ENCODE measurements around the gene CFAP221.

Gene CFAP221

DNA sequence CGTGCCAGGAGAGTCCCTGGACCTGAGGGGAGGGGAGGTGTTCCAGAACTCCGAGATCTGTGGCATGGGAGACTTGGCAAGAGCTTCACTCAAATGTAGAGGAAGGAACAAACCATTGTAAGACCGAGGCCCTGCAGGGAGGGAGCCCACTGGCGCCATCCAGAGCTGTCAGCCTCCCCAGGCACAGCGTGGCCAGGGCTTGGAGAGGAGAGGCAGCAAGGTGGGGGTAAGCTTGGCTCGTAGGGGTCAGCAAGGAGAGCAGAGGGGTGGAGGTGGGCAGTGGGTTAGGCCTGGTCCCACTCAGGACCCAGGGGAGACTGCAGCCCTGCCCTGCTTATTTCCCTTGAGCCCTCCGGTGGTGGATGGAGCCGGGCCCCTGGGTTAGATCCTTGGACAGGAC lies 138.3 kb downstream of the CFAP221 start:
- DNase-seq, result no peak

DNA sequence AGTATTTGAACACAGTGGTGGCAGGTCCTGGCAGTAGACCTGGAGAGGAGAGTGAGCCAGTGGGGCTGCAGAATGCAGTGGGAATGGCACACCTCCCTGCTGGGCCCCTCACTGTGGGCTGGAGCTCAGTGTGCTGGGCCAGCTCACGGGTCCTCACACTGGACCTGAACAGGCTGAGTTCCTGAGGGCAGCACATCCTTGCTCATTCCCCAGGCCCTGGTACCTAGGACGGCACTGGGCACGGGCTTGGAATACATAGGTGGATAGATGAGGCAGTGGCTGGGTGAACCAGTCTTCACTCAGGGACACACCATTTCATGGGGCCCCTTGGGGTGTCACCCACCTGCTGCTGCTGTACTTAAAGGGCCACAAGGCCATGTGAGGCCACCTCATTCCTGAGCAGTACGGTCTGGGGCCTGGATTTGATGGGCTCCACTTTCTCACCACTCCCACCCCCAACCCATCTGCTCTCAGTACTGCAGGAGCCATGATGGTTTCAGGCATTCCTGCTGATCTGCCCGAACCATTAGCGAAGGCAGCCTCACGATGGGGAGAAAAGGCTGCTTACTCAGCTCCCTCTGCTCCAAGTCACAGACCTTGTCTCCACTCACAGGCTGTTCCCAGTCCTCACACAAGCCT lies 138.9 kb downstream of the CFAP221 start:
- no peak for DNase-seq

DNA sequence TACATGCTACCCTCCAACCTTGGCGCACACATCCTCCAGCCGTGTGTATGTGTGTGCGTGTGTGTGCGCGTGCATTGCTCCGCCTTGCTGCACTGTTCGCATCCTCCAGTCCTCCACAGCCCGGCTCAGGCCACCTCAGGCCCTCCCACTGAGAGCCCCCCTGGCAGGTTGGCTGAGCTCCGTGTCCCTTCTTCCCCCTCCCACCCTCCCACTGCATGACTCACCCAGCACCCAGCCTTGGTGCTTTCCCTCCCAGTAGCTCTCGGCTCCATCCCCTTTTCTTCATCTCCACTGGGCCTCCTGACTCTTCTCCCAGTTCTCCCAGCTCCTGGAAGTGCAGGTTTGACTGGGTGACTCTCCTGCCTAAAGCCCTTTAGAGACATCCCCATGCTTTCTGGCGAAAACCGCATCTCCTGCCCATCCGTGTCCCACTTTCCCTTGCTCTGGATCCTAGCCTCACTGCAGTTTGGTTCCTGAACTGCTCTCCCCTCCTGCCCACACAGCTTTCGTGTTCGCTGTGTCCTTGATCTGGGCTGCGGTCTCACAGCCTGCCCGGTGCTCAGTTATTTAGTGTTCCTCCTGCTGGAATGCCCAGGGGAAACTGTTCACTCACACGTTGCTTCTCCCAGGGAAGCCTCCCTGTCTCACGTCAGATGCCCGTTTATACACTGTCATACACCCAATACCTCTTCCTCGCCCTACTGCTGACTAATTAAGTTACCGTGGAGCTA lies 139.6 kb downstream of the CFAP221 start:
- no peak for DNase-seq

DNA sequence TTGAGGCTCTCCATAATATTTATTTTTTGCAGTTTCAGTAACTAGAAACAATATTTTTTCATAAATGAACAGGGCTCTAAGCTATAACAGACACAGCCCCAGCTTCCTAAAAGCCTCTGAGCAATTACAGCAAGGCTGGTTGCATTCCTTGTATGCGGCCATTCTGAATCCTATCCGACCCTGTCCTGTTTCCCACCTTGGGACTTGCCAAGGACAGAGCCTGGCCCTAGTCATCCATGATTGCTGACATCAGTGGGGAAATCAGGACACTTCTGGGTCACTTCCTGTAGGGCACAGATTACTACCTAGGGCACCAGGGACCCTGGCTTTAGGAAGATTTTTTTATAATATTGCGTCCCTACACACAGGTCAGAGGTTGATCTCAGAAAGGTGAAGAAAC lies 140.3 kb downstream of the CFAP221 start:
- DNase-seq, result no peak

DNA sequence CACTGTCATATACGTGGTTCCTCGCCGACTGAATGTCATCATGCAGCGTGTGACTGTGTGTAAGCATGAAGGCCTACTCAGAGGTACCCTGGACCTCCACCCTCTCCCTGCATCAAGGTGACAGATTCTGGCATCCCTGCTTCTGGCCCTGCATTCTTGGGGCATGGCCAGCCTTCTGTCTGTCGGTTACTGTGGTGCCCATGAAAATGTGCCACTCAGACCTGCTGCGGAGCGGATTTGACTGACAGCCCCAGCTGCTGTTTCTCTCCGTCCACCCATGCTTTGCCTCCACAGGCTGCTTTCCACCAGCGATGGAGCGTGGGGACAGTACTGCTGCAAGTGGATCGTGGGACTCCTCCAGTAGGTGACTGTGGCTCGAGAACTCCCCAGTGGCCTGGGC lies 144.4 kb downstream of the CFAP221 start:
- no peak for DNase-seq

DNA sequence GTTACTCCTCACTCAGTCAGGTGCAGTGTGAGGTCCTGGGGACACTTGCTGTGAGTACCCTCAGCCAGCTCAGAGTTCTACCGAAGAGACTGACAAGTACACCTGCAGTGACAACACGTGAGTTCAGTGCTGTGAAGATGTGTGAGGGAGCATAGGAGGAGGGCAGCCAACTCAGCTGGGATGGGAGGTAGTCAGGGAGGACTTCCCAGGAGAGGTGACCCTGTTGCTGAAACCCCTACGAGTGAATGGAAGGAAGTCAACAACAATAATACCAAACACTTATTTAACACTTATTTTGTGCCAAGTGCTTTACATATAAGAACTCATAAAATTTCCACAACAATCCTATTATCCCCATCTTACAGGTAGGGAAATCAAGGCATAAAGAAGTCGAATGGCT lies 145.0 kb downstream of the CFAP221 start:
- no peak for DNase-seq

DNA sequence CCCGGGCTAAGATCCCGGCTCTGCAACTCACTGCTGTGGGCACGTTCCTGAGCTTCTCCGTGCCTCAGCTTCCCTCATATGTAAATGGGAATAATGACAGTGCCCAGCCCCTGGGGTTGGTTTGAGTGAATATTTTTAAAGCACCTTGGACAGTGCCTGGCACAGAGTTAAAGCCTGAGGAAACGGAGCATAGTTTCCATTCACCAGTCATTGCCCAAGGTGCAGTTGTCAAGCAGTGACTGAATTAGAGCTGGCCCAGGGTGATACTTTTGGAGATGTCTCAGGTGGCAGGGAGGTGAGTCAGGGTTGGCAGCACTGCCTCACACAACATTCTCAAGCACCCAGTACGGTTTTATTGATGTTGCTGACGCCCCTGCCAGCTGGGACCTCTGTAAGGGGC lies 146.9 kb downstream of the CFAP221 start:
- no peak for DNase-seq

DNA sequence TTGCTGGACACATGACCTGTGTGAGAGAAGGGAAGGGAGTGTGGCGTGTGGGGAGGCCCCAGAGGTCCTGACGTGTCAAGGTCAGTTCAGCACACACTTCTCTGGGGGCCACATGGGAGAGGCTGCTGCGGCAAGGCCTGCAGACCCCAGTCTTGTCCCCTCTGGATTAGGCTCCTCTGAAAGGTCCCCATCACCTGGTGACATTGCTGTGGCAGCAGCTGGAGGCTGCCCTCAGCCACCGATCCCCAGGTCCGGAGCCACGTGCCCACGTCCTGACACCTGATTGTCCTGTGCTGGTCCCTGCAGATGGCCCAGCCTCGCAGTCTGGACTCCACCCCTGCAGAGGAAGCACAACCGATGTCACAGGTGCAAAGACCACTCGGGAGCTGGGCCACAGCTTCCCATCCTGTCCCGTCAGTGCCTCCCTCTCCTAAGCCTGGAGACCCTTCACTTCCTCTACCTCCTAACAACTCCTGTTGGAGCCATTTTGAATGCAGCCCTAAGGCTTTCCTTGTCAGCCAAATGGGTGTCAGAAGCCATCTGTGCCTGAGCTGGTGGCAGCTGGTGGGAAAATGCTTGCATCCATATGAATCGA lies 147.5 kb downstream of the CFAP221 start:
- DNase-seq, result no peak

DNA sequence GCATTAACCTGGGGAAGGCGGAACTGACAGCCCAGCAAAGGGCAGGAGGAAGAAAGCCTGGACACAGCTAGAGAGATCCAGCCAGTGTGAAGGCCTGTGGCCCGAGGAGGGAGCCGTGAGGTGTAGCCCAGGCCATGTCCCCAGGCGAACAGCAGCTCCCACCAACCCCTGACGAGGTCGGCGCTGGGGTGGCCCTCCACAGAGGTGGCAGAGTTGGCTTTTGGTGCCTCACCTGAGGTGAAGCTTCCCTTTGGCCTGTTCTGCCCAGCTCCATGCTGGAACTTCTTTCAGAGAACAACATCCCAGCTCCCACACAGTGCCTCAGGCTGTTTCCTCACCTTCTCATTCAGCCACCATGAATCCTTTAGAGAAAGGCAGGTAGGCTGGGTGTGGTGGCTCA lies 148.1 kb downstream of the CFAP221 start:
- no peak for DNase-seq

DNA sequence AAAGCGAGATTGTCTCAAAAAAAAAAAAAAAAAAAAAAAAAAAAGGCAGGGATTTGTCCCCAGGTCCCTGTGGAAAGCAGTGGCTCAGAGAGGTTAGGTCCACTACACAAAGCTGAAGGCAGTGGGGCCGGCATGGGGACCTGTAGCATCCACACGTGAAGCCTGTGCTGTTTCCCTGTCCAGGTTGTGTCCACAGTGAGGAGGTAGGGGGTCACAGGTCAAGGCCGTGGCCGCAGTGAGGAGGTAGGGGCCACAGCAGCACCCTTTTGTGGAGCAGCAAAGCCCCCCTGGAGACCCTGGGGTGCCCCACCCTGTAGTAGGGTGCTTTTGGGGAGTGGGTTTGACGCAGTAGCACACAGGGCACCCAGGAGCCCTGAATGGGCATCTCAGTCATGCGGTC lies 148.7 kb downstream of the CFAP221 start:
- DNase-seq, result no peak

DNA sequence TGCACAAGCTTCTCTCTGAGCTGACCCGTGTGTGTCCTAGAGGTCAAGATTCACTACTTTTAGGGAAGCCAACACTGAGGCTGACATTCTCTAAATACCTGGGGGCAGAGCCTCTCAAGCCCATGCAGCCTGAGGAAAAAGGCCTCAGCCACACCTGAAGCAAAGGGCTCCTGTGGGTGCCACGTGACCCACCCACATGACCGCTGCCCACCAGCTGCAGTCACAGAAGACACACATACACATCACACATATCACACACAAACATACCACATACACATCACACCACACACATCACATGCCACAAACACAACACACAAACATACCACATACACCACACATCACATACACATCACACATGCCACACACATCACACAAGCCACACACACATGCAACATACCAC lies 149.3 kb downstream of the CFAP221 start:
- DNase-seq, result no peak

DNA sequence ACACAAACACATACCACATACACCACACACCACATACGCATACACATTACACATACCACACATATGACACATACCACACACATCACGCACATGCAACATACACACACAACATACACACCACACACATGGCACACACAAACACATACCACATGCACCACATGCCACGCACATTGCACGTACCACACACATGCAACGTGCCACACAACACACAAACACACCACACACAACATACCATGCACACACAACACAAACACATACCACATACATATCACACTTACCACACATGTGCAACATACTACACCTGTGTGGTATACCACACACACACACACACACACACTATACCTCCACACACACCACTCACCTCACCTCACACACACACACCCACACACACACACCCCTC lies 149.7 kb downstream of the CFAP221 start:
- DNase-seq, result no peak

DNA sequence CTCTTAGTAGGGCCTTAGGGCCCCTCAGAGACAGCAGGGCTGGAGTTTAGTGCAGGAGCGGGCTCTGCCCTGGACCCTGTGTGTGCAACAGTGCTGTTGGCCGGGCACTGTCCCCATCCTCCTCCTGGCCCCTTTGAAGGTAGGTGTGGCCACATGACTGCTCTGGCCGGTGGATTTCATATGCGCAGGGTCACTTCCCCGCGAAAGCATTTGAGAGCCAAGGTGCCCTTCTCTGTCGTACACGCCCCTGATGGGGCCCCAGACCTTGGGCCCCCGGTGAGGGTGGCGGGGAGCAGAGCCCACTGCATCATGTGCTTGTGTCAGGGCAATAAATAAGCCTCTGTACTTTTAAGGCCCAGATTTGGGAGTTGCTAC lies 150.2 kb downstream of the CFAP221 start:
- no peak for DNase-seq

DNA sequence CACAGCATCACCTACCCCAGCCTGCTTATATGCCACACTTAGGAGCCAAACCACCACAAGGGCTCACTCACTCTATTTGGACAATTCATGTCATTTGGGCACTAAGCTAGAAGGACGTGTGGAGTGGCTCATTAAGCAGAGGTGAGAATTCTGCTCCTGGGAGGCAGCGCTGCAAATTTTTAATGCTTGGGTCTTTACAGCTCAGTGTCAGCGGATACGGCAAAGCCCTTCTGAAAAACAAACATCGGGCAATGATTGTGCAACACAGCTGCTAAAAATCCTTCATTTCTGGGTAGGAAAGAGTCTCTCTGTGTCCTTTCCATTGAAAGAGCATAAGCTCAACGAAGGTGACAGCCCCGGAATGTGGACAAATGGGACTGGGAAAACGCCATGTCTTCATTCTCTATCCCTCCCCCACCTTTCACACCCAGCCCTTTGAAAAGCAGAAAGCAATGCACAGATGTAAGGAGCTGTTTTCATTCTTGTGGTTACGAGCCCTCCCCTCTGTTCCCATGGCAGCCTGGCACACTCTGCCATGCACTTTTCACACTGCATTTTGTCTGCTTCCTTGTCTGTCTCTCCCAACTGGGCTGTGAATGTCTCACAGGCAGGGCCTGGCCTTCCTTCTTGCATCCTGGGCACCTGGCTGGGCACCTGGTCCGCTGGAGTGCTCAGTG lies 150.7 kb downstream of the CFAP221 start:
- no peak for DNase-seq

DNA sequence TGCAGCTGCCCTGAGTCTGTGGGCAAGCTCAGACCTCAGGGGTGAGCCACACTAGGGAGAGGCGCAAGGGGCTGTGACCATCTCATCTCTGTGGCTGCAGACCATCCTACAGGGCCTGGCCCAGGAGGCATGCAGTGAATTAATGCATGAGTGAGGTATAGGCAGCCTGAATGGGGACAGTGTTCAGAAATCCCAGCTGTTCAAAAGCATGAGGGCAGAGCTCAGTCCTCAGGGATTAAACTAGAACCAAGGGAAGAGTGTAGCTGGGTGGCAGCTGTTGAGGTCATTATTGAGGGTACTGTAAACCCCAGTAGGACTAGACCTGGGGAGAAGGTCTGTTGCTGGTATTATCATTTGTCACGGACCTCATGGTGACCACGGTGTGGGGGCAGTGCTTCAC lies 151.8 kb downstream of the CFAP221 start:
- no peak for DNase-seq

DNA sequence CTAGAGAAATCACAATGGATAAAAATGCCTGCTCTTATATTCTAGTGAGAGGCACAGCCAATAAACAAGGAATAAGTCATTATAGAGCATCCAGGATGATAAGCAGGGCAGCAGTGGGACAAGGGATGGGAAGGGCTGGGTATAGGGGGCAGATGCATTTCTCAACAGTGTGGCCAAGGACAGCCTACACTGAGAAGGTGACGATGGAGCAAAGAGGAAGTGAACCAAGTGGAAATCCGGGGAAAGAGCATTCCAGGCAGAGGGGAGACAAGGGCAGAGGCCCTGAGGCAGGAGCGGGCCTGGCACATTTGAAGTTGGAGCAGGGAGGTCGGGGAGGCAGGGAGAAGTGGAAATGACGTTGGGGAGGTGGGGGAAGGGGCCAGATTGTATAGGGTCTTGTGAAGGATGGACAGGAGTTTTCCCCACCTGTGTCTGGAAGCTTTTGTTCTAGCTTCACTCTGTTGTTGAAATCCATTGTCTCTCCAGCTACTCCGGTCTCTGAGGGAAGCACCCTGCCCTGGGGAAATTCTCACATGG lies 152.3 kb downstream of the CFAP221 start:
- no peak for DNase-seq

DNA sequence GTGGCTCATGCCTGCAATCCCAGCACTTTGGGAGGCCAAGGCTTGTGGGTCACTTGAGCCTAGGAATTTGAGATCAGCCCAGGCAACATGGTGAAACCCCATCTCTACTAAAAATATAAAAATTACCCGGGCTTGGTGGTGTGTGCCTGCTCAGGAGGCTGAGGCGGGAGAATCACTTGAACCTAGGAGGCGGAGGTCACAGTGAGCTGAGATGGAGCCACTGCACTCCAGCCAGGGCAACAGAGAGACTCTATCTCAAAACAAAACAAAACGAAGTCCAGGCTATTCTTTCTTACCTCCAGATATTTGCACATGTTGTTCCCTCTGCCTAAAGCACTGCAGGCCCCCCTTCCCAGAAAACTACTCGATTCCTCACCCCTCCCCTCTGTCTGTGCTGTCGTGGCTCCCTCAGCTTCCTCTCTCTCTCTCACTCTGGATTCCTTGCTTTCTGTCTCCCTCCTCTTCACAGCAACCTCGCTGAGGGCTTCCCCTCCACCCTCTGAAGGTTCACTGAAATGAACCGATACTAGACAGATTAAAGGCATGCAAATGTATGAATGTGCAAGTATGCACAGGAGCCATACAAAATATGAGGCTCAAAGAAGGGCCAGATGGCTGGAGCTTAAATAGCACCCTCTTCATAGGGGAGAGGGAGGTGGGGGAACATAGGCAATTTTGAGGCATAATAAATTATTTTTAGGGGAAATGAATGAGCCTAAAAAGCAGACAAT lies 153.2 kb downstream of the CFAP221 start:
- no peak for DNase-seq

DNA sequence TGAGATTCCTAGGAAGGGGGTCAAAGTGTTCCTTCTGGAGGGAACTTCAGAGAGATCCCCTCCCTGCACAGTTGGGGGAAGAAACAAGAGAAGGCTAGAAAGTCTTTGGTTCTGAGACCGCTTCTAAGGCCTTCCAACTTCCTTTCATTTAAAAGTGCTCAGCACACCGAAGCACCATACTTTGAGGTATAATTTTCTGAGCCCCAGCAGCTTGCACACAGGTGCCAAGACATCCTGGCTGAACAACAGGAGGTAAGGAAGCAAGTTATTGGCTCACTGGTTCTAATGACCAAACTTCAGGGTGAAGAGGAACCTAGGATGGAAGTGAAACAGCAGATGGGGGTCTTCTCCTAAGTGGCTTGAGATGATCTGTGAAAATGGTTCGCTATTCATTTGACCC lies 154.0 kb downstream of the CFAP221 start:
- no peak for DNase-seq

DNA sequence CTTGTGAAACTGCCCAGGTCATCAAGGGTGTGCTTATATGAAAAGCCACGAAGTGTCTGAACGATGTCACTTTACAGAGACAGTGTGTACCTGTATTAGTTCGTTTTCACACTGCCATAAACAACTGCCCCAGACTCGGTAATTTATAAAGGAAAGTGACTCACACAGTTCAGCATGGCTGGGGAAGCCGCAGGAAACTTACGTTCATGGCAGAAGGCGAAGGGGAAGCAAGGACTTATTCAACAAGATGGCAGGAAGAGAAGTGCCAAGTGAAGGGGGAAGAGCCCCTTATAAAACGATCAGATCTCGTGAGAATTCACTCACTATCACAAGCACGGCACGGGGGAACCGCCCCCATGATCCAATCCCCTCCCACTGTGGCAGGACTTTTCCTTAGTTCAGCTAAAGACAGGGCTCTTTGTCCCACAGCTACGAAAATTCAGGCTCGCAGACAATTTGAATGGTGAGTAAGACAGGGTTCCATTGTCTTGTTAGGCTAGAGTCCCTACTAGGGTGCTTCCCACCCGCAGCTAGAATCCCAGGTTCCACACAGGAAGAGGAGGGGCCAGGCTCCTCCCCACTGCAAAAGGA lies 154.9 kb downstream of the CFAP221 start:
- DNase-seq, result no peak

DNA sequence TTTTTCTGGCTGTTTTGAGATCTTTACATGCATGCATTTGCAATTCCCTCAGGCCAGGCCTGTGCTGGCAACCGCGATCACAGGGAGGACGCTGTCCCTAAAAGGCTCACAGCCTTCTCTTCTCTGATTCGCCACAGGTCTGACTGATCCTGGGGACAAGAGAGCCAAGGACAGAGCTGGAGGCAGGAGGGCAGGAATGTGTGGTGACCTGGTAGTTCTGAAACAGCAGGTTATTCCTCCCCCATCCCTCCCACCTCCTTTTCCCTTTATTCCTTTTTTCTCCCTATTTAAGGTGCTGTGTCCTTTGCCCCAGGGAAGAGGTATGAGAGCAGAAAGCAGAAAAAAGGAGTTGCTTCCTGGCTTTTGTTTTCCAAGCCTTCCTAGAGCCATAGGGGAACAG lies 156.6 kb downstream of the CFAP221 start:
- DNase-seq, result no peak

DNA sequence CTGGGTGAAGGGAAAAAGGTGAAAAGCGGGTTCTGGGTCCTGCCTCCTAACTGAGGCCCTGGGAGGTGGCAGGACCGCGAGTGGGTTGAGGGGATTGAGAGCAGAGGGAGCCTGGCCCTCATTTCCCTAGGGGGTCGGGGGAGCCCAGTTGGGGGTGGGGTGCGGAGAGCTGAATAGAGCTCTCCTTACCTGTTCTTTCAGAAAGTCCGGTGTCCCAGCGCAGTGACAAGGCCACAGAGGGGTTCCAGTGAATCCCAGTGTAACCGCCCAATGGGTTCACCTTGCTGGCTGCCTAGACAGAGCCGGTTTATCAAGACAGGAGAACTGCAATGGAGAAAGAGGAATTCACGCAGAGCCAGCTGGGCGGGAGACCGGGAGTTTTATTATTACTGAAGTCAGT lies 157.1 kb downstream of the CFAP221 start:
- DNase-seq, result no peak

DNA sequence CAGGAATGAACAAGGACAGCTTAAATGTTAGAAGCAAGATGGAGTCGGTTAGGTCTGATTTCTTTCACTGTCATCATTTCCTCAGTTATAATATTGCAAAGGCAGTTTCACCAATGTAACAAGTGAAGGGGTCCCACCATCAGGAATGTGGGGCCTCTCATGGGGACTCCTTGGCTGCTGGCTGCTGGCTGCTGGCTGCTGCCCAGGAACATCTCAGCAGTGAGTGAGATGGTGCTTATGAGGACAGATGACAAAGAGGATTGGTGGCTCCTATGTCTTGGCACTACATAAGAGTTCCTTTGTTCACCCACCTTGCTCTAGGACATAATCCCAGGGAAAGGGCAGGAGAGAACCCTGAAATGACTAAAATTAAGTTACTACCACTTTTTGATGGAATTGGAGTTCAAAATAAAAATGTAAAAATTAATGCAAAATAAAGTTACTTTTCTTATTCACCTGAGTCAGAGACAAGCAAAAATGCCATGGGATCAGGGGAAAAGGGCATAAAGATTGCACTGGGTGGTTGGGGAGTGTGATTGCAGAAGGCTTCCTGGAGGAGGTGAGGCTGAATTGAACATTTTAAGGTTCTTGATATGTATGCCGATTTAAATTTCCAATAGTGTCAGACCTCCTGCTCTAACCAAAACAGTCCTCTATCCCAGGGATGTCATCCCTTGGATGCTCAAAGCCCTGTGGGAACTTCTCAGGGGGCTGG lies 158.1 kb downstream of the CFAP221 start:
- DNase-seq, result no peak
